ENCODE measurements around the gene IL17RB.

IL17RB gene

GRCh38 chr3:53846134-53846850 is at the start of gene IL17RB, which contains the start of gene CHDH:
Gene IL17RB, plus strand, starts transcription at chr3:53846568. Its CDS starts 21 bp downstream, at chr3:53846589.
Gene CHDH, minus strand, starts transcription at chr3:53846419. Its CDS starts 22,411 bp downstream, at chr3:53824008.
- H3K27me3 ChIP-seq: peaks cover 31 to 48% (median 40%) of the 10 kb centered on the region in 11 experiments
- TF ChIP-seq Cebpa-rat (IDR thresholded peaks at IDR 0.05): no peak

GRCh38 chr3:53798144-53798543 is 48.2 kb upstream of the IL17RB start:
- H3K27me3 ChIP-seq: no peaks in the 10 kb centered on the region
- no peak overlapping the region for H3K4me2 ChIP-seq
- no peaks in the 10 kb centered on the region for H3K4me1 ChIP-seq
- no peak overlapping the region for H3K9ac ChIP-seq
- H3K4me3 ChIP-seq: no peak overlapping the region
- H3K9me3 ChIP-seq (replicated peaks in 1 of 11): no peaks in the 10 kb centered on the region
- no peak for TF ChIP-seq Cebpa-rat (IDR thresholded peaks at IDR 0.05)
- H4K20me1 ChIP-seq: no peaks in the 10 kb centered on the region
- no peak overlapping the region for H3K27ac ChIP-seq
- no peaks in the 10 kb centered on the region for H3K36me3 ChIP-seq

More at GRCh38 chr3:53846134-53846850, at the start of gene IL17RB, which contains the start of gene CHDH:
- Histone ChIP-seq H4K20me1 (peaks cover 0 to 4% (median 0%) of the 10 kb centered on the region in 11 experiments; a peak in 1 of 22 replicates), H3K4me3 (peak within 1 kb of the TSS in 6 of 10 experiments; percentile 7 to 49 (median 43); a peak in 9 of 20 replicates), H3K9me3 (replicated peaks in 1 of 11) (peaks cover 11 to 20% (median 15%) of the 10 kb centered on the region in 11 experiments; a peak in 21 of 22 replicates), H3K27ac (no peak within 1 kb of the TSS), H3K36me3 (no peaks in the 10 kb centered on the region), H3K4me2 (peak within 1 kb of the TSS in 7 of 11 experiments; percentile 12 to 69 (median 35); a peak in 10 of 22 replicates), H3K9ac (peak within 1 kb of the TSS in 2 of 11 experiments; percentile 22 to 48; a peak in 2 of 22 replicates), H3K4me1 (peaks cover 0 to 12% (median 3%) of the 10 kb centered on the region in 10 experiments; a peak in 9 of 20 replicates)

GRCh38 chr3:53799338-53799865 is 47.0 kb upstream of the IL17RB start:
- H3K4me1 ChIP-seq: no peaks in the 10 kb centered on the region
- no peak overlapping the region for H3K4me3 ChIP-seq
- no peak overlapping the region for H3K4me2 ChIP-seq
- H4K20me1 ChIP-seq: no peaks in the 10 kb centered on the region
- H3K27ac ChIP-seq: no peak overlapping the region
- H3K9me3 ChIP-seq (replicated peaks in 1 of 11): no peaks in the 10 kb centered on the region
- no peaks in the 10 kb centered on the region for H3K36me3 ChIP-seq
- no peaks in the 10 kb centered on the region for H3K27me3 ChIP-seq
- TF ChIP-seq Cebpa-rat (IDR thresholded peaks at IDR 0.05): no peak
- H3K9ac ChIP-seq: no peak overlapping the region

GRCh38 chr3:53800041-53800906 is 46.1 kb upstream of the IL17RB start:
- H3K4me3 ChIP-seq: no peak overlapping the region
- H3K4me2 ChIP-seq: no peak overlapping the region
- H3K9me3 ChIP-seq (replicated peaks in 1 of 11): no peaks in the 10 kb centered on the region
- H3K4me1 ChIP-seq: no peaks in the 10 kb centered on the region; a peak in 1 of 20 replicates
- no peak for TF ChIP-seq Cebpa-rat (IDR thresholded peaks at IDR 0.05)
- H4K20me1 ChIP-seq: no peaks in the 10 kb centered on the region
- no peak overlapping the region for H3K9ac ChIP-seq
- H3K27ac ChIP-seq: no peak overlapping the region
- no peaks in the 10 kb centered on the region for H3K36me3 ChIP-seq
- H3K27me3 ChIP-seq: no peaks in the 10 kb centered on the region

GRCh38 chr3:53801319-53801718 is 45.0 kb upstream of the IL17RB start:
- Histone ChIP-seq H3K36me3 (no peaks in the 10 kb centered on the region), H3K9ac (no peak overlapping the region), H3K9me3 (replicated peaks in 1 of 11) (no peaks in the 10 kb centered on the region), H4K20me1 (no peaks in the 10 kb centered on the region), H3K4me3 (no peak overlapping the region), H3K27me3 (no peaks in the 10 kb centered on the region), H3K4me2 (no peak overlapping the region), H3K4me1 (peaks cover 0 to 1% (median 0%) of the 10 kb centered on the region in 10 experiments; a peak in 1 of 20 replicates), H3K27ac (no peak overlapping the region)
- no peak for TF ChIP-seq Cebpa-rat (IDR thresholded peaks at IDR 0.05)

GRCh38 chr3:53802256-53802880 is 44.0 kb upstream of the IL17RB start:
- Histone ChIP-seq H3K9me3 (replicated peaks in 1 of 11) (no peaks in the 10 kb centered on the region), H3K27me3 (no peaks in the 10 kb centered on the region), H3K36me3 (no peaks in the 10 kb centered on the region), H3K4me2 (no peak overlapping the region), H3K9ac (no peak overlapping the region), H3K27ac (no peak overlapping the region), H3K4me3 (no peak overlapping the region), H3K4me1 (peaks cover 0 to 8% (median 0%) of the 10 kb centered on the region in 10 experiments; a peak in 1 of 20 replicates), H4K20me1 (no peaks in the 10 kb centered on the region)
- TF ChIP-seq Cebpa-rat (IDR thresholded peaks at IDR 0.05): no peak

- TF ChIP-seq Cebpa-rat (IDR thresholded peaks at IDR 0.05): no peak
- Histone ChIP-seq H4K20me1 (no peaks in the 10 kb centered on the region), H3K4me1 (peaks cover 0 to 8% (median 0%) of the 10 kb centered on the region in 10 experiments; a peak in 1 of 20 replicates), H3K4me2 (no peak overlapping the region), H3K9me3 (replicated peaks in 1 of 11) (no peaks in the 10 kb centered on the region), H3K27me3 (no peaks in the 10 kb centered on the region), H3K4me3 (no peak overlapping the region), H3K27ac (no peak overlapping the region), H3K9ac (no peak overlapping the region), H3K36me3 (no peaks in the 10 kb centered on the region)
These were observed 43.1 kb upstream of the IL17RB start for GRCh38 chr3:53803124-53803815.

Measured in BLaER1 treated with 17β-estradiol and CSF1 and Interleukin-3, amounts not matched to agents 10 nM and 100 nM (cell line).